PFSK-1 (cell line): ENCODE data around the gene TRAF3IP3.

Experiments used
- FOXP2 ChIP-seq: optimal IDR thresholded peaks from 2 replicates; pipeline ENCODE3; 2011; ENCODE audit warnings: borderline replicate concordance, control low read depth, inconsistent platforms; ENCODE audit not compliant: insufficient read depth; ENCODE audit errors: extremely low read length, extremely low read depth
- POLR2AphosphoS5 ChIP-seq: IDR thresholded peaks from 2 replicates; pipeline ENCODE4 v1.6.1; 2012; ENCODE audit warnings: low read depth, mild to moderate bottlenecking, control low read depth, low read length, moderate library complexity
- REST ChIP-seq, 2 experiments: IDR thresholded peaks; 2 replicates each; pipeline versions ENCODE4 v1.6.1 to v1.8.0; 2011 to 2012; ENCODE audit warnings: low read depth in 2 of 2, low read length in 2 of 2, control low read depth in 1 of 2, inconsistent platforms in 1 of 2, mild to moderate bottlenecking in 1 of 2, moderate library complexity in 1 of 2; ENCODE audit not compliant: insufficient read depth in 1 of 2
- TAF1 ChIP-seq: IDR thresholded peaks from 2 replicates; pipeline ENCODE4 v1.6.1; 2012; ENCODE audit warnings: low read length, control low read depth, borderline replicate concordance; ENCODE audit not compliant: insufficient read depth

DNA sequence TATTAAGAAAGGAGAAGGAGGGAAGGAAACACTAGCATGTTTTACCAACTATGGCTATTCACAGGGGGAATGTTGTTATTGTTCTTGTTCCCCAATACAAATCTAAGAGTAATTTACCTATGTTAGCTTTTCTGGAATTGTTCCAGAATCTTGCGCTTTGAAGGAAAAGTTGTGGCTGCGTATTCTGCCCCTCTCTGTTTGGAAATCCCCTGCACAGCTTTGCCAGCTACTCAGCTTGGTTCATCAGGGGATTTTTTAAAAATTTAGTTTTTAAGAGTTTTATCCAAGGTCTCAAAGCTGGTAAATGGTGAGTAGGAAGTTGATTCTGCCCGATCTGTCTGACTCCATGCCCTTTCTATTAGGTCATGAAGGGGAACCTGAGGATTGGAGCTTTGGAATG lies 59.6 kb downstream of the TRAF3IP3 start:
- TF ChIP-seq POLR2AphosphoS5 (no peak), TAF1 (no peak), REST (IDR thresholded peaks at IDR 0.05; ENCODE audit: insufficient read depth in 1 of 2, low read depth in 2 of 2, low read length in 2 of 2) (no peak), FOXP2 (no peak)
